Measurements from ENCODE around the gene RIMBP2. TPM values are rescaled to one million over a fixed set of nuclear protein-coding genes. Genes with fewer than 3 reads are reported as not detected.

RIMBP2 gene
- polyA plus RNA-seq, 1 donor from 2014 or later, result 14.6 TPM

- H3K4me2 ChIP-seq (ENCODE audit: low read length), result no peak overlapping the region
- H3K36me3 ChIP-seq (ENCODE audit: insufficient read depth, low read length), result peaks cover 8% of the 10 kb centered on the region
- H3F3A ChIP-seq (ENCODE audit: insufficient read depth, low read length, poor library complexity, severe bottlenecking), result no peaks in the 10 kb centered on the region
- no peak overlapping the region for H3K9ac ChIP-seq (ENCODE audit: low read length)
- peaks cover 7% of the 10 kb centered on the region for H3K9me3 ChIP-seq (ENCODE audit: low read length)
- no peaks in the 10 kb centered on the region for H3K9me2 ChIP-seq (ENCODE audit: insufficient read depth, low read length)
- no peaks in the 10 kb centered on the region for H3K27me3 ChIP-seq (ENCODE audit: insufficient read depth, low read depth, low read length)
- no peak for TF ChIP-seq RAD21 (conservative IDR thresholded peaks at IDR 0.05)
- no peaks in the 10 kb centered on the region for H4K20me1 ChIP-seq (ENCODE audit: insufficient read depth)
- no peak overlapping the region for H3K27ac ChIP-seq (ENCODE audit: low read length)
- H3K79me2 ChIP-seq (replicated peaks; ENCODE audit: insufficient read depth, low read length), result no peaks in the 10 kb centered on the region
- no peak overlapping the region for H3K4me3 ChIP-seq (ENCODE audit: low read length)
- no peak overlapping the region for H2AFZ ChIP-seq (ENCODE audit: low read depth, low read length)
These were observed 271.1 kb downstream of the RIMBP2 start for GRCh38 chr12:130444986-130445385.

DNA sequence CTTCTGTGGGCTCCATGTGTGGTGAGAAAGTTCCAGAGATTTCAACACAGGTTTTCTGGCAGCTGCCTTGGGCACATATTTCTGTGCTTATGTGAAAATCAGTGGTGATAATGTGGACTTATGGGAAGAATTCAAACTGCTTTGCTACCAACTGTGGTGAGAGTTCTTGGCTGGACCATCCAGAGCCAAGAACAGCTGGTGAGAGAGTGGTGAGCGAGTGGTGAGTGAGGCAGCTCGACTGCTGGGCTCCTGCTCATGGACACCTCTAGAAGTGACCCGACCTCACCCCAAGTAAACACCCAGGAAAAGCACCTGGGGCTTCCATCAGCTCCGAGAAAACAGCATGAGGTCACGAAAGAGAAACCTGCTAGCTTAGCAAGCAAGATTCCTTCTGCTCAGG is 272.0 kb downstream of the RIMBP2 start:
- Histone ChIP-seq H3K79me2 (replicated peaks; ENCODE audit: insufficient read depth, low read length) (no peaks in the 10 kb centered on the region), H2AFZ (ENCODE audit: low read depth, low read length) (no peak overlapping the region), H4K20me1 (ENCODE audit: insufficient read depth) (no peaks in the 10 kb centered on the region), H3K27me3 (ENCODE audit: insufficient read depth, low read depth, low read length) (no peaks in the 10 kb centered on the region), H3K4me2 (ENCODE audit: low read length) (no peak overlapping the region), H3F3A (ENCODE audit: insufficient read depth, low read length, poor library complexity, severe bottlenecking) (no peaks in the 10 kb centered on the region), H3K4me3 (ENCODE audit: low read length) (no peak overlapping the region), H3K9me2 (ENCODE audit: insufficient read depth, low read length) (no peaks in the 10 kb centered on the region), H3K36me3 (ENCODE audit: insufficient read depth, low read length) (peaks cover 8% of the 10 kb centered on the region), H3K9ac (ENCODE audit: low read length) (no peak overlapping the region), H3K9me3 (ENCODE audit: low read length) (peaks cover 8% of the 10 kb centered on the region), H3K27ac (ENCODE audit: low read length) (no peak overlapping the region)
- no peak for TF ChIP-seq POLR2AphosphoS5 (IDR thresholded peaks at IDR 0.05)
- TF ChIP-seq SMC3 (conservative IDR thresholded peaks at IDR 0.05; ENCODE audit: poor library complexity), result no peak
- no peak for TF ChIP-seq CTCF (IDR thresholded peaks at IDR 0.05; ENCODE audit: poor library complexity, severe bottlenecking)
- TF ChIP-seq TAF1 (IDR thresholded peaks at IDR 0.05; ENCODE audit: low read depth), result no peak
- TF ChIP-seq EZH2 (IDR thresholded peaks at IDR 0.05; ENCODE audit: borderline replicate concordance, insufficient read depth, low read length, poor library complexity, severe bottlenecking), result no peak
- TF ChIP-seq EP300 (conservative IDR thresholded peaks at IDR 0.05; ENCODE audit: poor library complexity, severe bottlenecking), result no peak
- TF ChIP-seq MXI1 (conservative IDR thresholded peaks at IDR 0.05; ENCODE audit: poor library complexity, severe bottlenecking), result no peak
- TF ChIP-seq RAD21 (conservative IDR thresholded peaks at IDR 0.05), result no peak
- TF ChIP-seq, protein P1, sequence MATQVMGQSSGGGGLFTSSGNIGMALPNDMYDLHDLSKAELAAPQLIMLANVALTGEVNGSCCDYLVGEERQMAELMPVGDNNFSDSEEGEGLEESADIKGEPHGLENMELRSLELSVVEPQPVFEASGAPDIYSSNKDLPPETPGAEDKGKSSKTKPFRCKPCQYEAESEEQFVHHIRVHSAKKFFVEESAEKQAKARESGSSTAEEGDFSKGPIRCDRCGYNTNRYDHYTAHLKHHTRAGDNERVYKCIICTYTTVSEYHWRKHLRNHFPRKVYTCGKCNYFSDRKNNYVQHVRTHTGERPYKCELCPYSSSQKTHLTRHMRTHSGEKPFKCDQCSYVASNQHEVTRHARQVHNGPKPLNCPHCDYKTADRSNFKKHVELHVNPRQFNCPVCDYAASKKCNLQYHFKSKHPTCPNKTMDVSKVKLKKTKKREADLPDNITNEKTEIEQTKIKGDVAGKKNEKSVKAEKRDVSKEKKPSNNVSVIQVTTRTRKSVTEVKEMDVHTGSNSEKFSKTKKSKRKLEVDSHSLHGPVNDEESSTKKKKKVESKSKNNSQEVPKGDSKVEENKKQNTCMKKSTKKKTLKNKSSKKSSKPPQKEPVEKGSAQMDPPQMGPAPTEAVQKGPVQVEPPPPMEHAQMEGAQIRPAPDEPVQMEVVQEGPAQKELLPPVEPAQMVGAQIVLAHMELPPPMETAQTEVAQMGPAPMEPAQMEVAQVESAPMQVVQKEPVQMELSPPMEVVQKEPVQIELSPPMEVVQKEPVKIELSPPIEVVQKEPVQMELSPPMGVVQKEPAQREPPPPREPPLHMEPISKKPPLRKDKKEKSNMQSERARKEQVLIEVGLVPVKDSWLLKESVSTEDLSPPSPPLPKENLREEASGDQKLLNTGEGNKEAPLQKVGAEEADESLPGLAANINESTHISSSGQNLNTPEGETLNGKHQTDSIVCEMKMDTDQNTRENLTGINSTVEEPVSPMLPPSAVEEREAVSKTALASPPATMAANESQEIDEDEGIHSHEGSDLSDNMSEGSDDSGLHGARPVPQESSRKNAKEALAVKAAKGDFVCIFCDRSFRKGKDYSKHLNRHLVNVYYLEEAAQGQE (IDR thresholded peaks at IDR 0.05; ENCODE audit: borderline replicate concordance), result no peak

Measured in neural cell (in vitro differentiated cells).